H1 (cell line): ENCODE data around the gene RABEP2.

ENCODE experiments used
- ATF3 ChIP-seq: IDR thresholded peaks from 2 replicates; pipeline ENCODE4 v1.6.1; 2011; ENCODE audit warnings: low read depth, mild to moderate bottlenecking, low read length; ENCODE audit not compliant: insufficient read depth
- CHD2 ChIP-seq: IDR thresholded peaks from 2 replicates; pipeline ENCODE4 v1.6.1; 2012; ENCODE audit warnings: low read length, improper control_type of control experiment
- CTCF ChIP-seq, 3 experiments: IDR thresholded peaks; 1 replicate in 2 of 3; 2 replicates in 1 of 3; pipeline versions ENCODE4 v1.5.1 to v1.6.1; 2011; ENCODE audit warnings: low read length in 3 of 3, mild to moderate bottlenecking in 3 of 3, inconsistent platforms in 2 of 3, low read depth in 1 of 3, moderate library complexity in 1 of 3; ENCODE audit not compliant: insufficient read depth in 1 of 3; ENCODE audit errors: control extremely low read depth in 1 of 3
- EZH2 ChIP-seq: fragments of 200-600 bp; sonication (generic); IDR thresholded peaks from 2 replicates; pipeline ENCODE4 v1.7.1; 2012; ENCODE audit warnings: low read depth, mild to moderate bottlenecking, moderate library complexity, low read length, inconsistent platforms; ENCODE audit not compliant: severe bottlenecking
- HDAC6 ChIP-seq: IDR thresholded peaks from one replicate; pipeline ENCODE4 v1.7.1; 2012; ENCODE audit warnings: low read depth, mild to moderate bottlenecking, inconsistent platforms, low read length, moderate library complexity
- KDM1A ChIP-seq: fragments of 200-600, 300-600 bp; sonication (generic); IDR thresholded peaks from 2 replicates; pipeline ENCODE4 v1.7.1; 2016; ENCODE audit warnings: mild to moderate bottlenecking, low read length, borderline replicate concordance
- MAX ChIP-seq: IDR thresholded peaks from 2 replicates; pipeline ENCODE4 v1.6.1; 2012; ENCODE audit warnings: inconsistent platforms
- POLR2A ChIP-seq, 2 experiments: IDR thresholded peaks; 1 replicate in 1 of 2; 2 replicates in 1 of 2; pipeline ENCODE4 v1.6.1; 2011; ENCODE audit warnings: low read depth in 2 of 2, low read length in 2 of 2, mild to moderate bottlenecking in 2 of 2; ENCODE audit errors: control extremely low read depth in 1 of 2
- POU5F1 ChIP-seq: IDR thresholded peaks from 2 replicates; pipeline ENCODE4 v1.6.1; 2011; ENCODE audit warnings: low read depth, mild to moderate bottlenecking, low read length, moderate library complexity
- RAD21 ChIP-seq, 2 experiments: IDR thresholded peaks in 1 of 2; conservative IDR thresholded peaks in 1 of 2; 2 replicates each; pipeline ENCODE4 v1.6.1; 2011; ENCODE audit warnings: low read depth in 2 of 2, low read length in 2 of 2, improper control_type of control experiment in 1 of 2, inconsistent platforms in 1 of 2, mild to moderate bottlenecking in 1 of 2, moderate library complexity in 1 of 2
- RFX5 ChIP-seq: IDR thresholded peaks from 2 replicates; pipeline ENCODE4 v1.6.1; 2011; ENCODE audit warnings: low read depth, low read length, improper control_type of control experiment, borderline replicate concordance
- SUZ12 ChIP-seq: fragments of 200-600 bp; sonication (generic); IDR thresholded peaks from 2 replicates; pipeline ENCODE4 v1.6.1; 2012; ENCODE audit warnings: mild to moderate bottlenecking, inconsistent platforms, low read length, moderate library complexity, mixed read lengths
- ZNF274 ChIP-seq: IDR thresholded peaks from 2 replicates; pipeline ENCODE4 v1.7.0; 2012; ENCODE audit warnings: low read length, borderline replicate concordance; ENCODE audit errors: extremely low read depth

GRCh38 chr16:28886945-28887344, 38.1 kb downstream of the RABEP2 start:
- no peak for TF ChIP-seq CTCF (IDR thresholded peaks at IDR 0.05; ENCODE audit: control extremely low read depth in 1 of 3, insufficient read depth in 1 of 3, low read depth in 1 of 3, low read length in 3 of 3)
- no peak for TF ChIP-seq POU5F1
- no peak for TF ChIP-seq RAD21 (IDR thresholded peaks at IDR 0.05 in 1 of 2, conservative IDR thresholded peaks at IDR 0.05 in 1 of 2; ENCODE audit: low read depth in 2 of 2, low read length in 2 of 2)
- TF ChIP-seq ZNF274, result no peak
- no peak for TF ChIP-seq ATF3
- TF ChIP-seq RFX5, result no peak
- TF ChIP-seq KDM1A, result no peak
- TF ChIP-seq HDAC6, result no peak
- no peak for TF ChIP-seq EZH2
- no peak for TF ChIP-seq CHD2
- no peak for TF ChIP-seq MAX
- TF ChIP-seq POLR2A (IDR thresholded peaks at IDR 0.05; ENCODE audit: control extremely low read depth in 1 of 2, low read depth in 2 of 2, low read length in 2 of 2), result no peak
- TF ChIP-seq SUZ12, result no peak
